ENCODE data around the gene AGT. TPM values are rescaled to one million over a fixed set of nuclear protein-coding genes. Genes with fewer than 3 reads are reported as not detected.

The AGT gene
- total RNA-seq = 54.6 TPM
- long read RNA-seq, transcript AGT-201 (5 exons, 2,291 nt) = major isoform, 100 of 126 reads
- long read RNA-seq, partial matches to known transcripts = 25 of 126 reads
- long read RNA-seq, other reads (novel, unspliced or antisense) = 1 of 126 reads

GRCh38 chr1:230713915-230714764 lies at the start of gene AGT:
TSS of gene AGT (minus strand) at chr1:230714122. CDS start at chr1:230710823, 3,299 bp downstream.
- DNase-seq = peak; percentile 81
- no peaks in the 10 kb centered on the region for H3K27me3 ChIP-seq (ENCODE audit: low read depth)
- H3K4me1 ChIP-seq = peaks cover 50% of the 10 kb centered on the region
- peak within 1 kb of the TSS; percentile 68 for H3K4me3 ChIP-seq
- intact Hi-C loops (cut with micrococcal nuclease) = no loop called here
- H3K9me3 ChIP-seq (replicated peaks) = no peaks in the 10 kb centered on the region
- no peak for TF ChIP-seq CTCF (IDR thresholded peaks at IDR 0.05; ENCODE audit: borderline replicate concordance)
- H3K36me3 ChIP-seq = peaks cover 4% of the 10 kb centered on the region
- peak within 1 kb of the TSS; percentile 87 for H3K27ac ChIP-seq (replicated peaks)

GRCh38 chr1:230761443-230762167 lies 47.7 kb upstream of the AGT start:
- no peak for TF ChIP-seq CTCF (IDR thresholded peaks at IDR 0.05; ENCODE audit: borderline replicate concordance)
- Histone ChIP-seq H3K27ac (replicated peaks) (no peak overlapping the region), H3K9me3 (replicated peaks) (no peaks in the 10 kb centered on the region), H3K36me3 (no peaks in the 10 kb centered on the region), H3K4me1 (peaks cover 12% of the 10 kb centered on the region), H3K27me3 (ENCODE audit: low read depth) (no peaks in the 10 kb centered on the region), H3K4me3 (no peak overlapping the region)
- intact Hi-C loops (cut with micrococcal nuclease) = no loop called here
- DNase-seq = no peak

GRCh38 chr1:230760360-230760827 lies 46.5 kb upstream of the AGT start:
- Histone ChIP-seq H3K27ac (replicated peaks) (peak overlapping the region; percentile 12), H3K27me3 (ENCODE audit: low read depth) (no peaks in the 10 kb centered on the region), H3K4me1 (peaks cover 12% of the 10 kb centered on the region), H3K4me3 (no peak overlapping the region), H3K9me3 (replicated peaks) (no peaks in the 10 kb centered on the region), H3K36me3 (no peaks in the 10 kb centered on the region)
- no peak for TF ChIP-seq CTCF (IDR thresholded peaks at IDR 0.05; ENCODE audit: borderline replicate concordance)
- intact Hi-C loops (cut with micrococcal nuclease) = no loop called here
- no peak for DNase-seq

- Histone ChIP-seq H3K27ac (replicated peaks) (no peak overlapping the region), H3K9me3 (replicated peaks) (no peaks in the 10 kb centered on the region), H3K4me1 (peaks cover 21% of the 10 kb centered on the region), H3K27me3 (ENCODE audit: low read depth) (no peaks in the 10 kb centered on the region), H3K4me3 (no peak overlapping the region), H3K36me3 (no peaks in the 10 kb centered on the region)
- no peak for DNase-seq
- no peak for TF ChIP-seq CTCF (IDR thresholded peaks at IDR 0.05; ENCODE audit: borderline replicate concordance)
- intact Hi-C loops (cut with micrococcal nuclease) = no loop called here
Measured at GRCh38 chr1:230759369-230760065, 45.6 kb upstream of the AGT start.

- no peaks in the 10 kb centered on the region for H3K36me3 ChIP-seq
- TF ChIP-seq CTCF (IDR thresholded peaks at IDR 0.05; ENCODE audit: borderline replicate concordance) = no peak
- intact Hi-C loops (cut with micrococcal nuclease) = no loop called here
- H3K4me3 ChIP-seq = no peak overlapping the region
- peaks cover 28% of the 10 kb centered on the region for H3K4me1 ChIP-seq
- no peaks in the 10 kb centered on the region for H3K27me3 ChIP-seq (ENCODE audit: low read depth)
- H3K27ac ChIP-seq (replicated peaks) = no peak overlapping the region
- no peaks in the 10 kb centered on the region for H3K9me3 ChIP-seq (replicated peaks)
- DNase-seq = no peak
Measured at GRCh38 chr1:230758709-230759368, 44.9 kb upstream of the AGT start.
